ENCODE data around the gene RPS28.
"Not testable (repeated sequence)": the region's sequence is repeated elsewhere in the genome, so short reads cannot be mapped to it uniquely, and the experiment has no call there.

- TF ChIP-seq POLR2A, CTCF (IDR thresholded peaks at IDR 0.05): not testable (repeated sequence)
These were observed 31.5 kb downstream of the RPS28 start for GRCh38 chr19:8352845-8353244.
